Vagina (tissue), 2 donors: ENCODE results near the gene NID1.
"Not testable (repeated sequence)": the region's sequence is repeated elsewhere in the genome, so short reads cannot be mapped to it uniquely, and the experiment has no call there.

Source experiments
- POLR2A ChIP-seq, 2 donors: fragments of 450-650 bp; IDR thresholded peaks; one replicate each; pipeline ENCODE4 v1.6.1; 2017; ENCODE audit warnings: antibody characterized with exemption in 2 of 2, mild to moderate bottlenecking in 2 of 2, moderate library complexity in 2 of 2
- POLR2AphosphoS5 ChIP-seq, 2 donors: sonication (generic); formaldehyde crosslinking; IDR thresholded peaks; one replicate each; pipeline ENCODE4 v1.9.0; 2017; ENCODE audit warnings: antibody characterized with exemption in 2 of 2, mild to moderate bottlenecking in 2 of 2, low read depth in 1 of 2; ENCODE audit not compliant: insufficient read depth in 1 of 2
- TF ChIP-seq, protein P1 (sequence below), 3 experiments: fragments of 450-650 bp in 2 of 3; fragments of 200-600 bp in 1 of 3; sonication (generic) in 1 of 3; IDR thresholded peaks; one replicate each; pipeline ENCODE4 v1.5.1; 2017 to 2019; ENCODE audit warnings: antibody characterized with exemption in 3 of 3, mild to moderate bottlenecking in 2 of 3, moderate library complexity in 2 of 3

DNA sequence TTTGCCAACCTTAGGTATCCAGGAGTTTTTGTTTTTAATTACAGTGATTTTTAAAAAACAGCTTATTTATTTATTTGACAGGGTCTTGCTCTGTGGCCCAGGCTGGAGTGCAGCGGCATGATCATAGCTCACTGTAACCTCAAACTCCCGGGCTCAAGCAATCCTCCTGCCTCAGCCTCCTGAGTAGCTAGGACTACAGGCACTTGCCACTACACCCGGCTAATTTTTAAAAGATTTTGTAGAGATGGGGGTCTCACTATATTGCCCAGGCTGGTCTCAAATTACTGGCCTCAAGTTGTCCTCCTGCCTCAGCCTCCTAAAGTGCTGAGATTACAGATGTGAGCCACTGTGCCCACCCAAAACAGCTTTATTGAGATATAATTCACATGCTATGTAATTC is 92.2 kb downstream of the NID1 start:
- TF ChIP-seq, protein P1, sequence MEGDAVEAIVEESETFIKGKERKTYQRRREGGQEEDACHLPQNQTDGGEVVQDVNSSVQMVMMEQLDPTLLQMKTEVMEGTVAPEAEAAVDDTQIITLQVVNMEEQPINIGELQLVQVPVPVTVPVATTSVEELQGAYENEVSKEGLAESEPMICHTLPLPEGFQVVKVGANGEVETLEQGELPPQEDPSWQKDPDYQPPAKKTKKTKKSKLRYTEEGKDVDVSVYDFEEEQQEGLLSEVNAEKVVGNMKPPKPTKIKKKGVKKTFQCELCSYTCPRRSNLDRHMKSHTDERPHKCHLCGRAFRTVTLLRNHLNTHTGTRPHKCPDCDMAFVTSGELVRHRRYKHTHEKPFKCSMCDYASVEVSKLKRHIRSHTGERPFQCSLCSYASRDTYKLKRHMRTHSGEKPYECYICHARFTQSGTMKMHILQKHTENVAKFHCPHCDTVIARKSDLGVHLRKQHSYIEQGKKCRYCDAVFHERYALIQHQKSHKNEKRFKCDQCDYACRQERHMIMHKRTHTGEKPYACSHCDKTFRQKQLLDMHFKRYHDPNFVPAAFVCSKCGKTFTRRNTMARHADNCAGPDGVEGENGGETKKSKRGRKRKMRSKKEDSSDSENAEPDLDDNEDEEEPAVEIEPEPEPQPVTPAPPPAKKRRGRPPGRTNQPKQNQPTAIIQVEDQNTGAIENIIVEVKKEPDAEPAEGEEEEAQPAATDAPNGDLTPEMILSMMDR (IDR thresholded peaks at IDR 0.05) = not testable (repeated sequence)
- TF ChIP-seq POLR2A (IDR thresholded peaks at IDR 0.05); POLR2AphosphoS5 (IDR thresholded peaks at IDR 0.05; ENCODE audit: insufficient read depth in 1 of 2, low read depth in 1 of 2): not testable (repeated sequence)
